DOHH2 (cell line): ENCODE measurements around the gene TIAM2.

Experiments
- H3F3A ChIP-seq: fragments of 200-600 bp; sonication (generic), shearing (Covaris generic); 2 replicates; pipeline ENCODE4 v1.6.0; 2016; ENCODE audit warnings: antibody characterized with exemption, mild to moderate bottlenecking; ENCODE audit not compliant: control insufficient read depth, insufficient read depth
- H3K27ac ChIP-seq: fragments of 200-600 bp; sonication (generic); 2 replicates; pipeline ENCODE4 v1.5.1; 2014; ENCODE audit warnings: low read depth, mild to moderate bottlenecking, low read length, moderate library complexity
- H3K27me3 ChIP-seq: fragments of 200-600 bp; sonication (generic); 2 replicates; pipeline ENCODE4 v1.6.1; 2014; ENCODE audit warnings: mild to moderate bottlenecking, low read length, mixed read lengths; ENCODE audit not compliant: control insufficient read depth
- H3K36me3 ChIP-seq: fragments of 200-600 bp; sonication (generic); 2 replicates; pipeline ENCODE4 v1.6.1; 2014; ENCODE audit warnings: mild to moderate bottlenecking, low read length, moderate library complexity, mixed read lengths; ENCODE audit not compliant: control insufficient read depth
- H3K4me1 ChIP-seq: fragments of 200-600 bp; sonication (generic); 2 replicates; pipeline ENCODE4 v1.6.1; 2014; ENCODE audit warnings: mild to moderate bottlenecking, low read length, mixed read lengths; ENCODE audit not compliant: control insufficient read depth
- H3K4me2 ChIP-seq: fragments of 200-600 bp; sonication (generic); 2 replicates; pipeline ENCODE4 v1.6.0; 2014; ENCODE audit warnings: mild to moderate bottlenecking, low read length, moderate library complexity
- H3K4me3 ChIP-seq: fragments of 200-600 bp; sonication (generic); 2 replicates; pipeline ENCODE4 v1.5.1; 2014; ENCODE audit warnings: mild to moderate bottlenecking, low read length, mixed read lengths
- H3K79me2 ChIP-seq: fragments of 200-600 bp; sonication (generic); 2 replicates; pipeline ENCODE4 v1.6.1; 2014; ENCODE audit warnings: mild to moderate bottlenecking, low read length, mixed read lengths; ENCODE audit not compliant: control insufficient read depth
- H3K9me2 ChIP-seq: fragments of 200-600 bp; sonication (generic); replicated peaks from 2 replicates; pipeline ENCODE4 v1.6.1; 2014; ENCODE audit warnings: mild to moderate bottlenecking, low read length, mixed read lengths; ENCODE audit not compliant: control insufficient read depth
- H3K9me3 ChIP-seq: fragments of 200-600 bp; sonication (generic); 2 replicates; pipeline ENCODE4 v1.6.1; 2014; ENCODE audit warnings: antibody characterized with exemption, low read length, mixed read lengths; ENCODE audit not compliant: control insufficient read depth, insufficient read depth
- H4K20me1 ChIP-seq: fragments of 200-600 bp; sonication (generic); 2 replicates; pipeline ENCODE4 v1.6.0; 2014; ENCODE audit warnings: low read depth, mild to moderate bottlenecking, antibody characterized with exemption, low read length, moderate library complexity; ENCODE audit not compliant: control insufficient read depth, insufficient read depth
- CTCF ChIP-seq: fragments of 200-600 bp; sonication (generic); IDR thresholded peaks from one replicate; pipeline ENCODE4 v1.5.1; 2014; ENCODE audit warnings: antibody characterized with exemption, mild to moderate bottlenecking, low read depth, low read length; ENCODE audit not compliant: poor library complexity, severe bottlenecking
- EZH2phosphoT487 ChIP-seq: fragments of 200-600 bp; sonication (generic); IDR thresholded peaks from 2 replicates; pipeline ENCODE4 v1.6.1; 2017; ENCODE audit warnings: borderline replicate concordance, mild to moderate bottlenecking, antibody characterized with exemption, low read length, moderate library complexity, mixed read lengths

Gene TIAM2

GRCh38 chr6:155041741-155042279, 46.7 kb downstream of the TIAM2 start:
- Histone ChIP-seq H3K4me2 (no peak overlapping the region), H3F3A (no peaks in the 10 kb centered on the region), H3K36me3 (no peaks in the 10 kb centered on the region), H3K4me3 (no peak overlapping the region), H3K79me2 (no peaks in the 10 kb centered on the region), H3K27ac (no peak overlapping the region), H3K4me1 (no peaks in the 10 kb centered on the region), H4K20me1 (no peaks in the 10 kb centered on the region), H3K9me3 (no peaks in the 10 kb centered on the region), H3K9me2 (no peaks in the 10 kb centered on the region), H3K27me3 (peaks cover 2% of the 10 kb centered on the region; the same call in 1 of the 2 replicates)
- TF ChIP-seq CTCF = no peak
- TF ChIP-seq EZH2phosphoT487 = no peak

GRCh38 chr6:155042983-155043382, 47.9 kb downstream of the TIAM2 start:
- Histone ChIP-seq H3K27me3 (peaks cover 2% of the 10 kb centered on the region; the same call in 1 of the 2 replicates), H4K20me1 (no peaks in the 10 kb centered on the region), H3K79me2 (no peaks in the 10 kb centered on the region), H3K4me2 (no peak overlapping the region), H3K4me1 (no peaks in the 10 kb centered on the region), H3F3A (no peaks in the 10 kb centered on the region), H3K9me2 (no peaks in the 10 kb centered on the region), H3K36me3 (no peaks in the 10 kb centered on the region), H3K9me3 (no peaks in the 10 kb centered on the region), H3K27ac (no peak overlapping the region), H3K4me3 (no peak overlapping the region)
- TF ChIP-seq CTCF = no peak
- TF ChIP-seq EZH2phosphoT487 = no peak

- Histone ChIP-seq H3K4me3 (no peak overlapping the region), H3K27me3 (peaks cover 5% of the 10 kb centered on the region; the same call in 1 of the 2 replicates), H3K79me2 (no peaks in the 10 kb centered on the region), H3K9me2 (no peaks in the 10 kb centered on the region), H3K4me1 (no peaks in the 10 kb centered on the region), H3K27ac (no peak overlapping the region), H4K20me1 (no peaks in the 10 kb centered on the region), H3K4me2 (no peak overlapping the region), H3K36me3 (no peaks in the 10 kb centered on the region), H3K9me3 (no peaks in the 10 kb centered on the region), H3F3A (no peaks in the 10 kb centered on the region)
- TF ChIP-seq CTCF (no peak), EZH2phosphoT487 (no peak)
Observed at GRCh38 chr6:155045561-155046404, 50.7 kb downstream of the TIAM2 start.
